Activated T-cell treated with anti-CD3 and anti-CD28 coated beads, Interleukin-2, amount 50 U/mL, for 24 hours (primary cell): ENCODE results near the gene KITLG.

ENCODE experiments used
- DNase-seq: peaks from one replicate; pipeline ENCODE4 v3.0.0-alpha.2; 2020
- H3K27ac Mint-ChIP-seq: 2 replicates; pipeline ENCODE4 v1.8.0; 2020; ENCODE audit warnings: mild to moderate bottlenecking, mixed read lengths
- H3K27me3 Mint-ChIP-seq: 2 replicates; pipeline ENCODE4 v1.8.0; 2020; ENCODE audit warnings: mixed read lengths
- H3K36me3 Mint-ChIP-seq: 2 replicates; pipeline ENCODE4 v1.8.0; 2020; ENCODE audit warnings: low read depth, mixed read lengths
- H3K4me1 Mint-ChIP-seq: 2 replicates; pipeline ENCODE4 v1.8.0; 2020; ENCODE audit warnings: low read depth, mixed read lengths
- H3K4me3 Mint-ChIP-seq: 2 replicates; pipeline ENCODE4 v1.8.0; 2020; ENCODE audit warnings: mild to moderate bottlenecking, moderate library complexity, mixed read lengths
- H3K9me3 Mint-ChIP-seq: 2 replicates; pipeline ENCODE4 v1.8.0; 2020; ENCODE audit warnings: mixed read lengths

KITLG gene

GRCh38 chr12:88453323-88453722 is 126.9 kb downstream of the KITLG start:
- DNase-seq, result no peak
- H3K27me3 Mint-ChIP-seq, result peaks cover 4% of the 10 kb centered on the region
- H3K9me3 Mint-ChIP-seq, result no peaks in the 10 kb centered on the region
- H3K27ac Mint-ChIP-seq, result no peak overlapping the region
- H3K36me3 Mint-ChIP-seq, result no peaks in the 10 kb centered on the region
- no peak overlapping the region for H3K4me3 Mint-ChIP-seq
- H3K4me1 Mint-ChIP-seq, result no peaks in the 10 kb centered on the region

DNA sequence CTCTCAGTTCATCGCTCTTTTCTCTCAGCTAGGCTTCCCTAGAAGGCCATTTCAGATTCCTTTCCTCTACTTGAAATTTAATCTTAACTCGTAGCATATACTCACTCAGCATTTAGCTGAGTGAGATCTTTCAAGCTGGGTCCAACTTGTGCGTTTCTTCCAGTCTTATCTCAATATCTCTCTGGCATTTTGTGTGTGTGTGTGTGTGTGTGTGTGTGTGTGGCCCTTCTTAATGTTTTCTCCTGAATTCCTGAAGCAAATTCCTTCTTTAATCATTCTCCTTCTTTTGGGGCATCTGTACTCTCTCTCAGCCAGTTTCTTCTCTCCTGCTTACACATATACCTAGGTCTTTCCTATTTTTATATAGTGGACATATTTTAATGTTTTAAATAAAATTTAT is 129.1 kb downstream of the KITLG start:
- peaks cover 4% of the 10 kb centered on the region for H3K27me3 Mint-ChIP-seq
- no peaks in the 10 kb centered on the region for H3K9me3 Mint-ChIP-seq
- no peaks in the 10 kb centered on the region for H3K36me3 Mint-ChIP-seq
- DNase-seq, result no peak
- no peak overlapping the region for H3K4me3 Mint-ChIP-seq
- no peak overlapping the region for H3K27ac Mint-ChIP-seq
- H3K4me1 Mint-ChIP-seq, result no peaks in the 10 kb centered on the region

DNA sequence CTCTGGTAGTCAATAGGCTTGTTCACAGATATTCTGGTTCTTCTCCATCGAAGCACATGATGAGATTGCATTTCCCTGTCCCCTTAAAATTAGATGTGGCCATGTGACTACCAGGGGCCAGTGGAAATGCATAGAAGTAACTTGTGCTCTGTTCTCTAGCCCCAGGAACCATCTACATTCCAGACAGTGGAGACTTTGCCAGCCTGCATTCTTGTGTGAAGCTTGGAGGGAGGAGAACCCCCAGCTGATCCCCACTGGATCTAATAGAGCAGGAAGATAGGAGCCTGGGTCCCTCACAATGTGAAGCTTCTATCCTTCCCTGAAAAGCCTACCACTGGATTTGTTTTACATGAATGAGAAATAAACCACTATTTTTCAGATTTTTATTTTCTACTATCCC is 130.1 kb downstream of the KITLG start:
- DNase-seq, result no peak
- no peaks in the 10 kb centered on the region for H3K4me1 Mint-ChIP-seq
- peaks cover 4% of the 10 kb centered on the region for H3K27me3 Mint-ChIP-seq
- H3K27ac Mint-ChIP-seq, result no peak overlapping the region
- H3K4me3 Mint-ChIP-seq, result no peak overlapping the region
- H3K36me3 Mint-ChIP-seq, result no peaks in the 10 kb centered on the region
- H3K9me3 Mint-ChIP-seq, result no peaks in the 10 kb centered on the region

GRCh38 chr12:88448337-88448915 is 131.8 kb downstream of the KITLG start:
- no peak for DNase-seq
- Mint-ChIP-seq H3K36me3 (no peaks in the 10 kb centered on the region), H3K4me1 (no peaks in the 10 kb centered on the region), H3K4me3 (no peak overlapping the region), H3K9me3 (no peaks in the 10 kb centered on the region), H3K27me3 (no peaks in the 10 kb centered on the region), H3K27ac (no peak overlapping the region)

- no peak overlapping the region for H3K4me3 Mint-ChIP-seq
- H3K36me3 Mint-ChIP-seq, result no peaks in the 10 kb centered on the region
- H3K27ac Mint-ChIP-seq, result no peak overlapping the region
- no peaks in the 10 kb centered on the region for H3K27me3 Mint-ChIP-seq
- H3K9me3 Mint-ChIP-seq, result no peaks in the 10 kb centered on the region
- DNase-seq, result no peak
- no peaks in the 10 kb centered on the region for H3K4me1 Mint-ChIP-seq
These were observed 134.4 kb downstream of the KITLG start for GRCh38 chr12:88445705-88446394.

DNA sequence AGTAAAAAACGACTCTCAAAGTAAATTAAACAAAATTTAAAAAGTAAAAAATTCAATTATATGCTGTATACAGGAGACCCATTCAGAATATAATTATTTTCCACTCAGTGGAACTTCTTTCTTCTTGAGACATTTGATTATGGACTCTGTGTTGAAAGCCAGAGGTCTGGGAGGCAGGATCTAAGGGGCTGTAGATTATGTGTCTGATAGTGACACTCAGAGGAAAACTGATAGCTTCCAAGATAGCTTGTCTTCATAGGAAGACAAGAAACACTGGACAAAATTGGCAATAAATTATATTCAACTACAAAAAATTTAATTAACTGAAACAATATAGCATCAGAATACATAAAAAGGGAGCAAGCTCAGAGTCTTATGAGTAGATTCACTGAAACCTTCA is 135.8 kb downstream of the KITLG start:
- no peaks in the 10 kb centered on the region for H3K36me3 Mint-ChIP-seq
- no peaks in the 10 kb centered on the region for H3K27me3 Mint-ChIP-seq
- H3K4me1 Mint-ChIP-seq, result no peaks in the 10 kb centered on the region
- H3K9me3 Mint-ChIP-seq, result no peaks in the 10 kb centered on the region
- DNase-seq, result no peak
- no peak overlapping the region for H3K4me3 Mint-ChIP-seq
- H3K27ac Mint-ChIP-seq, result no peak overlapping the region
